Muscle of back (tissue), 10 donors: ENCODE data around the gene TEX55. TPM values are rescaled to one million over a fixed set of nuclear protein-coding genes. Genes with fewer than 3 reads are reported as not detected.

ENCODE experiments used
- polyA plus RNA-seq, 10 donors: library from polyadenylated mRNA; unstranded; fragments of 120-200 nt; gene quantifications; one replicate each; pipeline ENCODE4 v1.2.1, GENCODE V29; 2013; ENCODE audit not compliant: insufficient read length in 10 of 10

Gene TEX55
- polyA plus RNA-seq, 10 donors, result not detected

Other genes with a start within 250 kb of the TEX55 start
- gene IGSF11, start 111.3 kb upstream of the TEX55 start, polyA plus RNA-seq, result 1 to 10 TPM in 9 of 10 donors, under 1 TPM in 1; 0.98 to 6.2 (median 3.0) TPM
- 1 to 10 TPM in 1 of 10 donors, under 1 TPM in 5, not detected in 4; 0.08 to 3.6 (median 0.13) TPM for gene UPK1B, start 27.4 kb downstream of the TEX55 start, polyA plus RNA-seq
- 10 to 100 TPM; 10.1 to 17.1 (median 11.9) TPM for gene B4GALT4, start 94.7 kb downstream of the TEX55 start, polyA plus RNA-seq
- gene ARHGAP31, start 148.2 kb downstream of the TEX55 start, polyA plus RNA-seq, result 10 to 100 TPM; 10.3 to 21.1 (median 12.8) TPM